ENCODE measurements around the gene HUNK.
"Not testable (repeated sequence)": the region's sequence is repeated elsewhere in the genome, so short reads cannot be mapped to it uniquely, and the experiment has no call there.

Gene HUNK

DNA sequence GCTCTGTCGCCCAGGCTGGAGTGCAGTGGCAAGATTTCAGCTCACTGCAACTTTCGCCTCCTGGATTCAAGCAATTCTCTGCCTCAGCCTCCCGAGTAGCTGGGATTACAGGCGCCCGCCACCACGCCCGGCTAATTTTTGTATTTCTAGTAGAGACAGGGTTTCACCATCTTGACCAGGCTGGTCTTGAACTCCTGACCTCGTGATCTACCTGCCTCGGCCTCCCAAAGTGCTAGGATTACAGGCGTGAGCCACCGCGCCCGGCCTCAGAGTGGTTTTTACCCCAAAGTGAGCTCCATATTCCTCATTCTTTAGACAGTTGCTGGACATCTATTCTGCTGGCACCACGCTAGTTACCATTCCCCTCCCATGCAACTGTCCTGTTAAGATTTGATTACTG lies 1.4 kb upstream of the HUNK start:
- DNase-seq, result not testable (repeated sequence)

DNA sequence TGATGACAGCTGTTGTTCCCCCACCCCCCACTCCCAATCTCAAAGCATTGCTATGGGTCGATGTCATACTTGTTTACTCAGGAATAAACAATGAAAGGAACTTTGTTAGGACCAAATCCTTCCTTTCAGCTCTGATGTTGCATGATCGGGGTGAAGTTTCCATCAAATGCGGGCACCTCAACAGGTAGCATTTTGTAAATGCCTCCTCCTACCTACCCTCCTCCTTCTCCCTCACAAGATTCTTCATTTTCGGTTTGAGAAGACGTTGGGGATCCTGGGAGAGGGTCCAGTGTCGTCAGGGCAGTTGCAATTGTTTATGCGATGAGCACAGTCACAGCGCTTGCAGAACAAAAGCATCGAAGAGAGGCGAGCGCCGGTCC lies 758 bp upstream of the HUNK start:
- no peak for DNase-seq

DNA sequence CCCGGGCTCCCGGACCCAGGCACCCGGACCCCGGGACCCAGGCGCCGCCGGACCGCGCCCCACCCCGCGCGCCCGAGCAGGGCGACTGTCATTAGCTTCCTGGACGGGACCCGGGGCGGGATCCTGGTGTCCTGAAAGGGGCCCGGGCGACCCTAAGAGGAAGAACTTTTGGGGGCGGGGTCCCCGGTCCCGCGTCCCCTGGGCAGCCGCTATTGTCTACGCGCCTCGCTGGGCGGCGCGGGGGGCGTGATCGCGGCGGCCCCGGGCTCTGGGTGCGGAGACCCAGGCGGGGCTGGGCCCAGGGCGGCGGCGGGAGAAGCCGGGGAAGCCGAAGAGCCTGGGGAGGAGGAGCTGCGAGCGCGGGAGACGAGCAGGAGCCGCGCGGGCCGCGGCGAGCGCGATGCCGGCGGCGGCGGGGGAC lies 465 bp downstream of the HUNK start:
- no peak for DNase-seq

DNA sequence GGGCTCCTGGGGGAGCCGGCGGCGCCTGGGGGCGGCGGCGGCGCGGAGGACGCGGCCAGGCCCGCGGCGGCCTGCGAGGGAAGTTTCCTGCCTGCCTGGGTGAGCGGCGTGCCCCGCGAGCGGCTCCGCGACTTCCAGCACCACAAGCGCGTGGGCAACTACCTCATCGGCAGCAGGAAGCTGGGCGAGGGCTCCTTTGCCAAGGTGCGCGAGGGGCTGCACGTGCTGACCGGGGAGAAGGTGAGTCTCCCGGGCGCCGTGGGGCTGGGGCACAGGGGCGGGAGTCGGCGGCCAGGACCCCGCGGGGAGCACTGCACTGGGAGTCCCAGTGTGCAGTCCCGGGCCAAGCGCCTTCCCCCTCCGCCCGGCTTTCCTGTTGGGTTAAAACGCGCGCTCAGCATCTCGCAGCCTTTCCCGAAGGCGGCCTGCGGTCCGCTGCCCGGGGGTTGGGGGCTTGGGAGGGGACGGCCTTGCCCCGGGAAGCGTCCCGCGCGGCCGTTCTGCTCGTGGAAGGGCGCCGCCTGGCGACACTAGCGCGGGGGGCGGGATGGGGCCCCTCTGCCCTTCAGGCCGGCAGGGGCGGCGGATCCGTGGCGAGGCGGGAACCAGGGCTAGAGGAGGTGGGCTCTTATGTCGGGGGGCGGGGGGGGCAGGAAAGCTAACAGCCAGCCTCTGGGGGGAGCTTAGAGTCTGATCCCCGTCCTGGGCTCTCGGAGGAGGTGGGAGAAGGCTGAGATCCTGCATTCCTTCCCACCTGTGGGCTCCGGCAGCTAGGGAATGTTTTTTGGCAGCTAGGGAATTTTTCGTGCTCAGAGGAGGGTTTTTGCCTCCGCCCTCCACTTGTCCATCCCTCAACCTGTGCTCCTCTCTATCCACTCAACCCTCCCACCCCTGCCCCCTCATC lies 1.1 kb downstream of the HUNK start:
- no peak for DNase-seq

DNA sequence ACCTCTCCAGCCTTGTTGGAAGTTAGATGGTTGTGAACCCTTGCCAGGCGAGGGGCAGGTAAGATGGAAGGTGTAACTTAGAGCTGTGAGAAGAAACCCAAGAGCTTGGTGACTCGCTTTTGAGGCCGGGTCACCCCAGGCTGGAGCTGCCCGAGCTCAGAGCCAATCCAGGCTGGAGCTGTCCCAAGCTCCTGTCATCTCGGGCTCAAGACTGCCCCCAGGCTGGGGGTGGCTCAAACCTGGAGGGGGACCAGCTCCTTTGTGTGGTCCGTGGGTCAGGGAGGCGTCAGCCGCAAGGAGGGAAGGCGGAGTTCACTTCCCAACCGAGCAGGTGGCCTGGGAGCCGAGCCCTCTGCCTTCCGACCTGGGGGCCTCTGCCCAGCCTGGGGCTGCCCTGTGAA lies 2.0 kb downstream of the HUNK start:
- DNase-seq, result no peak

DNA sequence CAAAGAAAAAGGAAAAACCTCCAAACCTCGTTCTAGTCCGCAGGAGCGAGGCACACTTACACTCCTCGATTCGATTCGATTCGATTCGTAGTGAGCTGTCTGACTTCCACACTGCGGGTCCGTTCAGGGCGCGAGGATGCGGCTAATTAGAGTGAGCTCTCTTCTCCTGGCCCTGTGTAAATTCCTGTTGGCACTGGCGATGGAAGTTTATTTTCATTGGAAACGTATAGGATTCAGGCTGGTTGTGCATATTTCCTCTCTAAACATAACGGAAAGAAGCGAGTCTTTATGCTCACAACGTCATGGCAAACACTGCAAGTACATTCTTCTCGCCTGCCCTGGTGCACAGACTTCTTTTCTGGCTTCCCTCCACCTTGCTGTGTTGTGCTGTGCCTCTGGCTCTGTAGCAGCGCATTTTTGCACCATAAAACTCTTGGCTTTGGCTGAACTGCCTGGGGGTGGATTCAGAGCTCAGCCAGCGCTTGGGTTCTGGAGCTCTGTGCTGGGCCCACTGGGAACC lies 2.7 kb downstream of the HUNK start:
- no peak for DNase-seq

DNA sequence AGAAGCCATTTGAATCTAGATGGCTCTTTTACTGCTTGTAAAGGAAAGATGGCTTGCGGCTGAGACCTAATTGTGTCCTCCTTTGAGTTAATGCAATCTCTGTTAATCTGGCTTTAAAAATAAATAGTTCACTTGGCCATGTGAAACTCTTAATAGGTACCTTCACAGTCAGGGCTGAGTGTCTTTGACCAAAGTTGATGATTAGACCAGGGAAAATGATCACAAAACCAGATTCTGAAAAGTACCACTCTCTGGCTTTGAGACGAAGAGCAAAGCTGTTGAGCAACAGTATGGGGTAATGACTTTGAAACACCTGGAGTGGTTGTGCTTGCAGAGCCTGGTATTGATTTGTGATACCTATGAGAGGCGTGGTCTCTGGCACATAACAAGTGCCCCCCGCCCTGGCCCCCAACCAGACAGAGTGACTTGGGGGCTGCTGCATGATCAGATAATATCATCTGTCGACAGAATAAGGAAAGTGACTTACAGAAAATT lies 4.7 kb downstream of the HUNK start:
- DNase-seq, result no peak

DNA sequence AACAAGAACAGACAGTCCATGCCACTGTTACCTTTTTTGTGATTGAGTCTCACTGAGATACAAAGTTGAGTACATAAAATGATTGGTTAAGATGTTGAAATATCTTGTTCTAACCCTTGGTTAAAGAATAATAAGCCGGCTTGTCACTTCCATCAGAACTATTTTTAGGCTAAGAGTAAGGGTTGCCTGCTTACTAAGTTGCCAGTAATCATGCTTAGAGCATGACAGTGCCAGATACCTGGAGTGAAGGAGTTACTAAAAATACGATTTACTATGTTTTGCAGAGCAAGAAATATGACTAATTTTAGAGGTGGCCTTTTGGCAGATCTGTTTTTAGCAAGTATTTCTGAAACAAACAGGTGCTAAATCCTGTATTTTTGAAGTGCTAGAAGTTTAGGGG lies 6.0 kb downstream of the HUNK start:
- no peak for DNase-seq

DNA sequence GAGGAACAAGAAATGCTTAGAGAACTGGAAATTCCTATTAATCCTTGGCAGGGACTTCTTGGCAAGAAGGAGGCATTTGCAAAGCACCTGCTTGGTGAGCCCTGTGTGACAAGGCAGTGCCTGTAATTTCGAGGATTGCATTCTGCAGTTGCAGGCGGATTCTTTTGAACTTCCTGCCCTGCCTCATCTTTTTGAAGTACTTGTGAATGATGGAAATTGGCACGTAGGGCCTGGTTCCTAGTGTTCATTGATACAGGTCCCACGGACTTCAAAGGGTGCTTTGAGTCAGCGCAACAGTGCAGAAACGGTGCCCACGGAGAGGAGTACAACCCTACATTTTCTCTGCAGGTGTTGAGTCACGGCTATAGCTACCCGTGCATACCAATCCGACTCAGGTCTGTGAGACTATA lies 6.4 kb downstream of the HUNK start:
- DNase-seq, result no peak

DNA sequence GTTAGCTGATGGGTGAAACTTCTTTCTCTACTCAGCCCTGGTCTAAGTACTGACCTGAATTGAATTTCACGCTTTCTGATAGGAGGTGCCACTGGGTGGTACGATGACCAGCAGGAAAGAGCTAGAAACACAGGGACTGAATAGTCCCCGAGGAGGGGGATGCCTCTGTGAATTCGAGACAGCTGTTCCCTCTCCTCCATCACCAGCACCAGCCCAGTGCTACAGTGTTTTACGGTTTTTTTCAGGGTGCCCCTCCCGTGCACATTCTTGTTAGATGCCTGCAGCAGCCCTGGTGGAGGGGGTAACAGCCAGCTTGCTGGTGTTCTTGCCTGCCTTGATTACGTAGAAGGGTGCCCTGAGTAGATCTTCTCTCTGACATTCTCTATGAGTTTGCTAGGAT lies 7.1 kb downstream of the HUNK start:
- DNase-seq, result no peak

DNA sequence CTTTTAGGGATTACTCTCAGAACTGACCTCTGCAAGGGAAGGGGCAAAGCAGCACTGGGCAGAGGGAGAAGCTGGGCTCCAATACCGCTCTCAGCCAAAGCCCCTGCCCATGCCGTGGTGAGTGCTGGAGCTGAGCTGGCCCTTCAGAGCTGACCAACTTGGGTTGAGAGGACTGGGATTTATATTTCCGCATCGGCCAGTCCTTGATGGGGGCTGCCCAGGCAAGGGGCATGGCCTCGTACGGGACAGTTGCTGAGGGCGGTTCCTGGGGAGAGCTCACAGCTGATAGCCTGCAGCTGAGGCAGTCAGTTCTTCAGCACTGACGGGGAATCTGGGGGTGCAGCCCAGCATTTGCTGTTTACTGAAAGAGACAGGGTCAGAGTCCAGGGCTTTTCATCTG lies 8.0 kb downstream of the HUNK start:
- no peak for DNase-seq

DNA sequence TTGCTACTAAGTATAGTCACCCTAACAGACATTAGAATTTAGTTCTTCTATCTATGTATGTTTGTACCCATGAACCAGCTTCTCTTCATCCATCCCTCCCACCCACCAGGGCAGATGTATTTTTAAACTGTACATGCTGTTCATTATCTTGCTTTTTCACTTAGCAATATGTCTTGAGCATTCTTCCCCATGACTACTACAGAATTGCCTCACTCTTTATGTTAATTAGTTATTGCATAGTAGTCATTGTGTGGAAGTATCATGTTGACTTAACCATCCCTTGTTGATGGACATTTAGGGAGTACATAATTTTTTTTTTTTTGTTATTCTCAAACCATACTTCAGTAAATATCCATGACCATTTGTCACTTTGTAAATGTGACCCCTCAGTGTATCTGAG lies 9.9 kb downstream of the HUNK start:
- no peak for DNase-seq

DNA sequence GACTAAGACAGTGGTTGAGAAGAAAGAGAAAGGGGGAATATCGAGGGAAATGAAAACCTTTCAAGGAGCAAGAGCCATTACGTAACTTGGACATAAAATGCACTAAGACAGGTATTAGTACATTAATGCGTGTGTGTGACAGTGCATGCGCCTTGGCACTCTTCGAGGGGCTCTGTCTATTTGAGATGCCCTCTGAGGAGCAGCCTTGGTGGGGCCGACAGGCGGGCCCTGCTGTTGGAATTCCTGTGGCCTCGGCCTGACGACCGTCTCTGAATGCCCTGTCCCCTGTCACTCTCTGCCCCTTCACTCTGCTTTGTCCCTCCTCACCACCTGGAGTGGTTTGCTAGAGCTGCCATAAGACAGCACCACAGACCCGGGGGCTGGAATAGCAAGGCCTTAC lies 12.3 kb downstream of the HUNK start:
- DNase-seq, result no peak

DNA sequence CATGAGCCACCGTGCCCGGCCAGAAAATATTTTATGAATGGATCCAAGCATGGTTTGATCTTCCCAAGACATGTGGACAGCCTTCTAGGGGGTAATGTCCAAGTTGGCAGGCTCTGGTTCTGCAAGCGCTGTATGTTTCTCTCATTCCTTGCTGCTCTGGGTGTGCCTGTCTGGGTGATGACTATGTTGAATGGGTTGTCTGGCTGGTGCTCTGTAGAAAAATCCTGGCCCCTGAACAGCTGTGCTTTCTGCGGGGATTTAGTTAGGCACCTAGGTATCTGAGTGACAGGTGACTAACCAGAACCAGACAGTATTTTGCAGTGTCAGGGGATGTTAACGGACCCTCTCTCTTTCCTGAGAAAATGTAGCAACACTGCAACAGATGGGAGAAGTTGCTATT lies 14.1 kb downstream of the HUNK start:
- DNase-seq, result no peak

DNA sequence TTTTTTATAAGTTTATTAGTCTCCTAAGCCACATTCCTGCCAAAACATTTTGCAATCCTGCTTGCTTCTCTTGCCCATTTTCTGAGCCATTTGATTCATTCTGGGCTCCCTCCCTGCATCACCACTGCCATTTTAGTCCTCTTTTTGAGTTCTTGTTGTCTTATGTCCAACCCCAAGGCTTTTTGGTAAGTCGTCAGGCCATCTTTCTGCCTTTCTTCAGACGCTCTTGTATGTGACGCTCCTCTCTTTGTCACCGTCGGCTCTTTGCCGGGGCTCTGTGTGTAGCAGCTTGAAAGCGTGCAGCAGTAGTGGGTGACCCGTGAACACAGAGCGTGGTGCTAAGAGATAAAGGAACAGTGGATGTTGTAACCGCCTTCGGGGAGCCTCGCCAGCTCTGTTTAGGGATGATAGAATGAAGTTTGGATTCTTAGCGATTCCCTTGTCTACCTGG lies 14.6 kb downstream of the HUNK start:
- DNase-seq, result no peak

DNA sequence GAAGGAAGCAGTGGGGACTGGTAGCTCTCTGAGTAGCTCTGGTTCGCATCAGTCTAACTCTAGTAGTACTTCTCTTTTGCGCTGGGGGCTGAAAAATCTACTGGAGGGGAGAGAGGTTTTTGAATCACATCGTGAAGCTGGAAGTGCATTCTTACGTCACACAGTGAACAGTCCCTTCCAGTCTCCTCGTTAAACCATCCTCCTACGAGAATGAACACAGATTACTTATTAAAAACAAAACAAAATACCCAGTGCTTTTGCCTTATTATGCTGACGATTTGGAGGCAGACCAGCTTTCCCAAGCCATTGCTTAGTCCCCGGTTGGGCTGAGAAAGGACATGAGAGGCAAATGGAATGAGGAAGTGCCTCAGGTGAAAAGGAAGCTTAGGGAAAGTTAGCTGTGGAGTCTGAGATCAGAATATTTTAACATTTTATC lies 16.1 kb downstream of the HUNK start:
- DNase-seq, result no peak

DNA sequence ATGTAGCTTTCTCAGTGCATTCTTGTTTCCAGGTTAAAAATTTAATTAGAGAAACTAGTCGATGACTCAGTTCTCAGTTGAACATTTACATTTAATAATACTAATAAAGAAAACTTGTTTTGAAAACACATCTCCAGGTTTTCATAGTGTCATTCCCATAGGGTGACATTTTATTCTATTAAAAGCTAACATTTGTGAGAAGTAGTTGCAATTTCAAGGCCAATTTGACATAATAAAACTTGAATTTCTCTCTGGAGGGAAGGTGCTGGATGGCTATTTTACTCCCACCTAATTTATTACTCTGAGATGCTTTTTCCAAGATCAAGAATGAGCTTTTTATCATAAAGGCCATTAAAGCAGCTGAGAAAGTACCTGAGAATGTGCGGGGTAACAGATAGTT lies 16.6 kb downstream of the HUNK start:
- DNase-seq, result no peak

DNA sequence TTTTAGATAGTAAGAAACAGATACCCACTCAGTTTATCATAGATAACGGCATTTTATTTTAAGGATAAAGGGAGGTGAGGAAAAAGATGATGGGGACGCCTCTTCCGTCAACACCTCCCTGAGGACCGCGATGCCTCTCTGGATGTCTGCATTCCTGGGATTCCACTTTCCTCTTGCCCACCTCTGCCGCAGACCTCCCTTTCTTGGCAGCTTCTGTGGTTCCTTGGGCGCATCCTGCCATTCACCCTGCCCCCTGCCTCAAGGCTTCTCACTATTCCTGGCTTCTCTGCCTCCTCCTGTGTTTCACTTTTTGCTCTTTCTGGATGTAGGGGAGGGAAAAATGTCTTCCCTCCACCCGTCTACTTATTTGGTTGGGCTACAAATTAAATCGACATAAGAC lies 19.9 kb downstream of the HUNK start:
- no peak for DNase-seq

DNA sequence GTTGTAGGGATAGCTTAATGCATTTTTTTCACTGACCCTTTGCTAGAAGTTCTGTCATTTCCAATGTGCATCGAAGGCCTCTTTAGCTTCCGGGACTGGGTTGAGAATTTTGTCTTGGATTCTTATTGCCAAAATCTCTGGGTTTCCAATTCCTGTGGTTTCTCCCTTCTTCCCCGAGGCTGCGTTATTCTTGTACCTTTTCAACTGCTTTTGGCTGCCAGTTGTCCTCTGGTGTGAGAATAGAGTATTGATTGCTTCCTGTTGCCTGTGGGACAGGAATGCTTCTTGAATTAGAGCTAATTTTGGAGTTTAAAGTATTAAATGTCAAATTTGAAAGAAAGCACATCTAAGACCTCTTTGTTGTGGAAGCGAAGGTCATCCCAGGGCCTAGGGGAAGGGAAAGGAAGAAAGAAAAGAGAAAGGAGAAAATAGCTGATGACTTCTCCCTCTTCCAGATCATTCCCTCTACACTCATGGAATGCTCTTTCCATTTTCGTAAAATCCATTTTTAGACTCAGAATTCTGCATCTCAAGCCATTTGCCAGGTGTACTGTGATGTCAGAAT lies 21.1 kb downstream of the HUNK start:
- DNase-seq, result no peak

DNA sequence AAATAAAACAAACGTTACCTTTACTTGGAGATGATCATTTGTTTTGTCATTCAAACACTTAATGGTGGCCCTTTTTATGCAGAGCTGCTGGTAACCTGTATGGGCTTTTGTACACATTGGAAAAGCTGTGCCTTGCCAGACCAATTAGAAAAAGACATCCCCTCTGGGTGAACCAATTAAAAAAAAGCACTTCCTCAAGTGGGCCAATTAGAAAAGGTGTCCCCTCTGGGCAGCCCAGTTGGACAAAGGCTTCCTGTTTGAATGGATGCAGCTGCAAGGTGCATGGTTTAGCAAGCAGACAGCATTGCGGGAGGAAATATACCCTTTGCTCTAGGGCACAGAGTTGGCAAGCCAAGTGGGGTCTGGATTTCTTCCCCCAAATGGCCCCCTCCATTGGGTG lies 21.6 kb downstream of the HUNK start:
- DNase-seq, result no peak

DNA sequence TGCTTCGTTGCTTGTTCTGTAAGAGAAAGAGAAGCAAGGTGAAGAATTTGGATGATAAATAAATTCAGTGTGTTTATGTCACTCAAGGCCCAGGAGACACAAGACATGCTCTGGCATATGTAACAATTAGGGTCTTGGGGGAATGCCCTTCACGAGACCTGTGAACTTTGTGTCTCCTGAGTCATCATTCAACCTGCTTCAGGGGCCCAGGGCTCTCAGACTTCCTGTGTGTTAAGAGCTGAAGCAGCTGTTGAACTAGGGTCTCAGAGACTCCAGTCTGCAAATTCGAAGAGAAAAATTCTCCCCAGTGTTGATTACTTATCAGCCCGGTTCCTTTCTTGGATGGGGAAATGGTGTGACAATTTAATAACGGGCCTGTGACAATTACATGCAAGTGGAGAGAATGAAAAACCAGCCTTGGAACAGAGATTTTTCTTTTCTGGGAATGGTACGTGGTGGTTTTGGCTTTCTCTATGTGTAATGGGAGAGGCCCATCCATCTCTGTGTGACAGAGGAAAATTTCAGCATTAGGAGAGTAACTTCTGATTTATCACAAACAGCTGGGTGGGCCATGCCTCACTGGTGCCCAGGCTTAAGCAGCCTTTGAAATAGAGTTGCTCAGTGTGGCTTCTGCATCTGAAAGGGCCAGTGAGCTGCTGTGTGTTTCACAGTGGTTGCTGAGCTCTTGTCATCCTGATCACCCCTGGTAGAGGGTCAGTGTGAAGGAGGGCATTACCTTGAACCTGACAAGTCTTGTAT lies 22.4 kb downstream of the HUNK start:
- no peak for DNase-seq

DNA sequence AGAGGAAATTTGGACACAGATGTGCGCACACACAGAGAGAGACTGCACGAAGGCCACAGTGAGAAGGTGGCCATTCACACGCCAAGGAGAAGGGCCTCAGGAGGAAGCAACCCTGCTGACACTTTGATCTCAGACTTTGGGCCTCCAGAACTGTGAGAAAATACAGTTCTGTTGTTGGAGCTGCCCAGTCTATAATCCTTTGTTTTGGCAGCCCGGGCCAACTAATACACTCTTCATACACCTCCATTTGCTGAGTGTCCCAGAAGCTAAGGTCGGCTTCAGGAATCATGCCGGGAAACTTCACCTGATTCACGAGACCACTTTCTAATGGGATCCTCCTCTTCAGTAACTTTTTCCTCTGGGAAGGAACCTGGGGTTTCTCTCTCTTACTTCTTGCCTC lies 23.2 kb downstream of the HUNK start:
- no peak for DNase-seq

DNA sequence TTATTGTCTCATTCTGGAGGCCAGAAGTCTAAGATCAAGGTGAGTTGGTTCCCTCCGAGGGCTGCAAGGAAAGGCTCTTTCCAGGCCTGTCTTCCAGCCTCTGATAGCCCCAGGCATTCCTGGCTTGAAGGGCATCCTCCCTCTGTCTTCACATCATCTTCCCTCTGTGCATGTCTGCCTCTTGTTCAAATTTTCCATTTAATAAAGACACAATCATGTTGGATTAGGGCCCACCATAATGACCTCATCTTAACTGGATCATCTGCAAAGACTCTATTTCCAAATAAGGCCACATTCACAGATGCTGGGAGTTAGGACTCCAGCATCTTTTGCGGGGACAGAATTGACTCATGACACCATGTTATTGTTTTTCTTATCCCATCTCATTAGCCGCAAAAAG lies 24.5 kb downstream of the HUNK start:
- DNase-seq, result no peak
